Measurements from ENCODE around the gene ZNF668. TPM values are rescaled to one million over a fixed set of nuclear protein-coding genes. Genes with fewer than 3 reads are reported as not detected.
A peak's percentile ranks its signal among the peaks of the same experiment; 100 is the strongest.

ZNF668 gene
- total and polyA plus RNA-seq, 2 experiments from 2014 or later = 8.1 to 13.0 TPM

GRCh38 chr16:31086629-31086906 is 12.5 kb upstream of the ZNF668 start:
- TF ChIP-seq EZH2phosphoT487 (IDR thresholded peaks at IDR 0.05; ENCODE audit: low read depth, severe bottlenecking, unreplicated experiment) (no peak), EZH2 (IDR thresholded peaks at IDR 0.05; ENCODE audit: borderline replicate concordance) (no peak), CTCF (IDR thresholded peaks at IDR 0.05; ENCODE audit: poor library complexity) (no peak)
- Histone ChIP-seq H3K4me1 (ENCODE audit: insufficient read depth) (no peaks in the 10 kb centered on the region), H3K27ac (no peak overlapping the region), H3K9me2 (replicated peaks; ENCODE audit: insufficient read depth) (no peaks in the 10 kb centered on the region), H3K9me3 (ENCODE audit: low read depth) (no peaks in the 10 kb centered on the region), H3K36me3 (replicated peaks; ENCODE audit: insufficient read depth, low read depth) (no peaks in the 10 kb centered on the region), H4K20me1 (ENCODE audit: insufficient read depth, poor library complexity, severe bottlenecking) (no peaks in the 10 kb centered on the region), H3K79me2 (no peaks in the 10 kb centered on the region), H3K4me2 (no peak overlapping the region), H3K4me3 (no peak overlapping the region), H3K27me3 (no peaks in the 10 kb centered on the region), H2AFZ (no peak overlapping the region)
- WGBS (ENCODE audit: low lambda C conversion rate, missing lambda C conversion rate) = 96% methylated on average over 6 of the region's 6 CpGs
- DNase-seq (ENCODE audit: low spot score) = no peak

DNA sequence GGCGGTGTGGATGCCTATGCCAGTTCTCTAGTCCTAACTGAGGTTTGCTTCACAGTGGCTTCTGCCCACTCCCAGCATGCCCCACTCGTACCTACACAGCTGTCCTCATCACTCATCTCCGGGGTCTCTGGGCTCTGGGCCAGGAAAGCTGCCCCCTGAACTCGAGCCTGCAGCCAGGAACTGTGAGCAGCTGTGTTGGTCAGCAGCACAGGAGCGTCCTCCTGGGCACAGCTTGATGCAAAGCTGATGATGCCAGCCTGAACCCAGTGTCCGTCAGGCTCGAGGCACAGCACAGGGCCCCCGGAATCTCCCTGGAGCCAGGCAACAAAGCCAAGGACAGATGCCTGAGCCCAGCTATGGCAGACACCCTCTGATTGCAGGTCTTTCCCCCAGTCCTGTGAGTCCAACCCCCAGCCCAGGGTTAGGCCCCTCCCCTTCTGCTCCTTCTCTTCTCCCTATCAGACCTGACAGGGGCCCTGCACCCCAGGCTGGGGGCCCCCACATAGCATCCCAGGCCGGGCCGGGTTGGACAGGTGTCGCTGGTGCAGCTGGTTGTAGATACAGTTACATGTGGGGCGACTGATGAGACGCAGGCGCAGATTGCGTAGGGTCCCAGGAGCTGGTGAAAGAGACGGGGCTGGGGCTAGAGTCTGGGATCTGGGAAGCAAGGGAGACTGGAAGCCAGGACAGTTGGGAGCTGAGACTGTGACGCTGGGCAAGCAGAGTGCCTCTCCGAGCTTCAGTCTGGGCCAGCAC is 12.0 kb upstream of the ZNF668 start:
- WGBS (ENCODE audit: low lambda C conversion rate, missing lambda C conversion rate) = 93% methylated on average over 18 of the region's 18 CpGs
- Histone ChIP-seq H3K4me3 (no peak overlapping the region), H3K36me3 (replicated peaks; ENCODE audit: insufficient read depth, low read depth) (no peaks in the 10 kb centered on the region)

DNA sequence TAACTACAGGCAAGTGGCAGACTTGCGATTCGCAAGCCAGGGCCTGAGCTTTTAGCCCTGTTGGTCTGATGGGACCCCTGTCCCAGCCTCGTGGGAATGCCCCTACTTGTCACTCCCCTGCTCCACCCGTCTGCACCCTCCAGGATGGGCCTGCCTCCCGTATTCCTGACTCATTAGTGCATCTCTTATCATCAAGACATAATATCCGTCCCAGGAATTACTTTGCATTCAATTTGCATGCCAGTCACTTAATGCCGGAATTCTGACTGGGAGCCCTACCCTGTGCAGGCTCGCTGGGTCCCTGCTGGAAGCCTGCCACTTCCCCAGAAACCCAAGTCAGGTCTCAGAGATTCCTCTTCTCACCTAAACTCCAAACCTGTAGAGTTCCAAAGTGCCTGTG is 11.4 kb upstream of the ZNF668 start:
- no peak for TF ChIP-seq EZH2 (IDR thresholded peaks at IDR 0.05; ENCODE audit: borderline replicate concordance)
- no peak for TF ChIP-seq EZH2phosphoT487 (IDR thresholded peaks at IDR 0.05; ENCODE audit: low read depth, severe bottlenecking, unreplicated experiment)
- no peak for TF ChIP-seq CTCF (IDR thresholded peaks at IDR 0.05; ENCODE audit: poor library complexity)
- 83% methylated on average over 8 of the region's 8 CpGs for WGBS (ENCODE audit: low lambda C conversion rate, missing lambda C conversion rate)

More for the DNA sequence above, 12.0 kb upstream of the ZNF668 start:
- peak; percentile 3 for DNase-seq (ENCODE audit: low spot score)
- no peaks in the 10 kb centered on the region for H3K79me2 ChIP-seq
- H3K9me2 ChIP-seq (replicated peaks; ENCODE audit: insufficient read depth) = no peaks in the 10 kb centered on the region
- TF ChIP-seq EZH2 (IDR thresholded peaks at IDR 0.05; ENCODE audit: borderline replicate concordance) = no peak
- no peak overlapping the region for H3K4me2 ChIP-seq
- no peak overlapping the region for H3K27ac ChIP-seq
- no peaks in the 10 kb centered on the region for H3K9me3 ChIP-seq (ENCODE audit: low read depth)
- no peaks in the 10 kb centered on the region for H3K27me3 ChIP-seq
- H2AFZ ChIP-seq = no peak overlapping the region
- no peaks in the 10 kb centered on the region for H4K20me1 ChIP-seq (ENCODE audit: insufficient read depth, poor library complexity, severe bottlenecking)
- H3K4me1 ChIP-seq (ENCODE audit: insufficient read depth) = no peaks in the 10 kb centered on the region

DNA sequence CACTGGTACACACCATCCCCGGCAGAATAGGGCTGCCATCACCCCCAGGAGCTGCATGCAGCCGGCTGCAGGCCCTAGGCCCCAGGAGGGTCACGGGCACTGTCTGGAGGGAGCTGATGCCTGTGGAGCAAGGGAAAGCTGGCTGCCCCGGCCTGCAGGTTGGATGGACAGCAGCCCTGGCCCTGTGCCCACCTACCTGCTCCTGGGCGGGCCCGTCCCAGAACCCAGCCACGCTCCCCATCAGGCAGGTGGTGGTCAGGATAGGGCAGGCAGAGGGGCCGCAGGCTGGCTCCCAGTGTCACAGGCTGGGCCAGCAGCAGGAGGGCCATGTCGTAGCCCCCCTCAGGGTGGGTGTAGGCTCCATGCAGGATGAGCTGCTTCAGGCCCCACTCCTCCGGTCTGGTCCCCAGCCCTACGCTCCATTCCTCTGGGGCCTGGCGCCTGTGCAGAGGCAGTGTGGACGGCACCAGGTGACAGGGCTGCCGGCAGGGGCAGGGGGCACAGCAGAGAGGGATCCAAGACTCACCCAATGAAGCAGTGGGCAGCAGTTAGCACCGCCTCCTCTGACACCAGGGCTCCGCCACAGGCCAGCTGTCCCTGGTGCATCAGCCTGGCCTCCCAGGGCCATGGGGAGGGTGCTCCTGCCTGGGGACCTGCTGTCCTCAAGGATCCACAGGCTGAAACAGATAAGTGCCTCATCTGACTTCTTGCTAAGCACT is 10.7 kb upstream of the ZNF668 start:
- no peaks in the 10 kb centered on the region for H3K9me2 ChIP-seq (replicated peaks; ENCODE audit: insufficient read depth)
- 93% methylated on average over 15 of the region's 16 CpGs for WGBS (ENCODE audit: low lambda C conversion rate, missing lambda C conversion rate)
- TF ChIP-seq CTCF (IDR thresholded peaks at IDR 0.05; ENCODE audit: poor library complexity) (no peak), EZH2phosphoT487 (IDR thresholded peaks at IDR 0.05; ENCODE audit: low read depth, severe bottlenecking, unreplicated experiment) (no peak), EZH2 (IDR thresholded peaks at IDR 0.05; ENCODE audit: borderline replicate concordance) (no peak)
- no peaks in the 10 kb centered on the region for H3K36me3 ChIP-seq (replicated peaks; ENCODE audit: insufficient read depth, low read depth)
- no peak overlapping the region for H3K4me3 ChIP-seq
- no peak overlapping the region for H3K4me2 ChIP-seq
- no peak overlapping the region for H2AFZ ChIP-seq
- no peaks in the 10 kb centered on the region for H3K9me3 ChIP-seq (ENCODE audit: low read depth)
- no peaks in the 10 kb centered on the region for H3K79me2 ChIP-seq
- H3K4me1 ChIP-seq (ENCODE audit: insufficient read depth) = no peaks in the 10 kb centered on the region
- H4K20me1 ChIP-seq (ENCODE audit: insufficient read depth, poor library complexity, severe bottlenecking) = no peaks in the 10 kb centered on the region
- no peaks in the 10 kb centered on the region for H3K27me3 ChIP-seq
- peak; percentile 4 for DNase-seq (ENCODE audit: low spot score)
- no peak overlapping the region for H3K27ac ChIP-seq

More for the DNA sequence above, 11.4 kb upstream of the ZNF668 start:
- Histone ChIP-seq H3K36me3 (replicated peaks; ENCODE audit: insufficient read depth, low read depth) (no peaks in the 10 kb centered on the region), H3K4me3 (no peak overlapping the region), H4K20me1 (ENCODE audit: insufficient read depth, poor library complexity, severe bottlenecking) (no peaks in the 10 kb centered on the region), H3K9me2 (replicated peaks; ENCODE audit: insufficient read depth) (no peaks in the 10 kb centered on the region), H2AFZ (no peak overlapping the region), H3K9me3 (ENCODE audit: low read depth) (no peaks in the 10 kb centered on the region), H3K79me2 (no peaks in the 10 kb centered on the region), H3K27ac (no peak overlapping the region), H3K4me1 (ENCODE audit: insufficient read depth) (no peaks in the 10 kb centered on the region), H3K4me2 (no peak overlapping the region), H3K27me3 (no peaks in the 10 kb centered on the region)
- DNase-seq (ENCODE audit: low spot score) = no peak
